Muscle layer of duodenum (tissue), 2 donors: ENCODE results near the gene VPS39.

Source experiments
- H3K27ac ChIP-seq: one replicate; pipeline ENCODE4 v1.7.0; 2013; ENCODE audit warnings: mild to moderate bottlenecking, low read length
- H3K27me3 ChIP-seq: one replicate; pipeline ENCODE4 v1.7.0; 2013; ENCODE audit warnings: low read depth, mild to moderate bottlenecking, control low read depth, low read length
- H3K36me3 ChIP-seq, 2 donors: one replicate each; pipeline ENCODE4 v1.7.0; 2013; ENCODE audit warnings: low read length in 2 of 2, control low read depth in 1 of 2, mild to moderate bottlenecking in 1 of 2; ENCODE audit not compliant: insufficient read depth in 2 of 2, control insufficient read depth in 1 of 2
- H3K4me1 ChIP-seq, 2 donors: one replicate each; pipeline ENCODE4 v1.7.0; 2013; ENCODE audit warnings: low read length in 2 of 2, mild to moderate bottlenecking in 2 of 2, control low read depth in 1 of 2, moderate library complexity in 1 of 2; ENCODE audit not compliant: insufficient read depth in 2 of 2, control insufficient read depth in 1 of 2
- H3K4me3 ChIP-seq, 2 donors: one replicate each; pipeline ENCODE4 v1.7.0; 2013; ENCODE audit warnings: low read length in 2 of 2, low read depth in 1 of 2, mild to moderate bottlenecking in 1 of 2
- H3K9me3 ChIP-seq, 2 donors: one replicate each; pipeline ENCODE4 v1.7.0; 2013; ENCODE audit warnings: low read length in 2 of 2, control low read depth in 1 of 2, mild to moderate bottlenecking in 1 of 2; ENCODE audit not compliant: control insufficient read depth in 1 of 2
- donor health status: healthy.

Gene VPS39

GRCh38 chr15:42172475-42172874, 35.6 kb downstream of the VPS39 start:
- H3K27ac ChIP-seq: no peak overlapping the region
- H3K36me3 ChIP-seq: peaks cover 51 to 82% of the 10 kb centered on the region in 2 donors
- no peaks in the 10 kb centered on the region for H3K4me1 ChIP-seq
- no peaks in the 10 kb centered on the region for H3K27me3 ChIP-seq
- H3K9me3 ChIP-seq: no peaks in the 10 kb centered on the region
- H3K4me3 ChIP-seq: no peak overlapping the region

GRCh38 chr15:42171795-42172194, 36.3 kb downstream of the VPS39 start:
- Histone ChIP-seq H3K4me1 (no peaks in the 10 kb centered on the region), H3K4me3 (no peak overlapping the region), H3K36me3 (peaks cover 58 to 88% of the 10 kb centered on the region in 2 donors), H3K9me3 (no peaks in the 10 kb centered on the region), H3K27me3 (no peaks in the 10 kb centered on the region), H3K27ac (no peak overlapping the region)

- Histone ChIP-seq H3K4me3 (no peak overlapping the region), H3K27ac (no peak overlapping the region), H3K4me1 (no peaks in the 10 kb centered on the region), H3K27me3 (no peaks in the 10 kb centered on the region), H3K36me3 (peaks cover 64 to 92% of the 10 kb centered on the region in 2 donors), H3K9me3 (no peaks in the 10 kb centered on the region)
Measured at GRCh38 chr15:42171122-42171521, 37.0 kb downstream of the VPS39 start.

- Histone ChIP-seq H3K27ac (no peak overlapping the region), H3K36me3 (peaks cover 79 to 96% of the 10 kb centered on the region in 2 donors), H3K4me1 (no peaks in the 10 kb centered on the region)
Measured at GRCh38 chr15:42166225-42166940, 41.7 kb downstream of the VPS39 start.

GRCh38 chr15:42165106-42165505, 43.0 kb downstream of the VPS39 start:
- no peaks in the 10 kb centered on the region for H3K4me1 ChIP-seq
- H3K27me3 ChIP-seq: no peaks in the 10 kb centered on the region
- no peak overlapping the region for H3K4me3 ChIP-seq
- no peak overlapping the region for H3K27ac ChIP-seq
- H3K36me3 ChIP-seq: peaks cover 87 to 98% of the 10 kb centered on the region in 2 donors
- H3K9me3 ChIP-seq: no peaks in the 10 kb centered on the region

More at GRCh38 chr15:42166225-42166940, 41.7 kb downstream of the VPS39 start:
- H3K4me3 ChIP-seq: no peak overlapping the region
- H3K9me3 ChIP-seq: no peaks in the 10 kb centered on the region
- no peaks in the 10 kb centered on the region for H3K27me3 ChIP-seq

GRCh38 chr15:42163947-42164550, 44.1 kb downstream of the VPS39 start:
- Histone ChIP-seq H3K36me3 (peaks cover 85 to 98% of the 10 kb centered on the region in 2 donors), H3K4me3 (no peak overlapping the region), H3K4me1 (peaks cover 0 to 7% of the 10 kb centered on the region in 2 donors), H3K27me3 (no peaks in the 10 kb centered on the region), H3K27ac (no peak overlapping the region), H3K9me3 (no peaks in the 10 kb centered on the region)

GRCh38 chr15:42163291-42163690, 44.8 kb downstream of the VPS39 start:
- Histone ChIP-seq H3K4me1 (peaks cover 0 to 7% of the 10 kb centered on the region in 2 donors), H3K27me3 (no peaks in the 10 kb centered on the region), H3K36me3 (peaks cover 88 to 96% of the 10 kb centered on the region in 2 donors), H3K4me3 (no peak overlapping the region), H3K9me3 (no peaks in the 10 kb centered on the region), H3K27ac (no peak overlapping the region)

GRCh38 chr15:42160136-42160535, 48.0 kb downstream of the VPS39 start:
- H3K4me3 ChIP-seq: no peak overlapping the region
- H3K27ac ChIP-seq: no peak overlapping the region
- peaks cover 0 to 7% of the 10 kb centered on the region in 2 donors for H3K4me1 ChIP-seq
- no peaks in the 10 kb centered on the region for H3K9me3 ChIP-seq
- peaks cover 57 to 65% of the 10 kb centered on the region in 2 donors for H3K36me3 ChIP-seq
- no peaks in the 10 kb centered on the region for H3K27me3 ChIP-seq

GRCh38 chr15:42159381-42160015, 48.6 kb downstream of the VPS39 start:
- Histone ChIP-seq H3K4me1 (peaks cover 0 to 7% of the 10 kb centered on the region in 2 donors), H3K4me3 (no peak overlapping the region), H3K36me3 (peaks cover 51 to 59% of the 10 kb centered on the region in 2 donors), H3K27ac (no peak overlapping the region), H3K9me3 (no peaks in the 10 kb centered on the region), H3K27me3 (no peaks in the 10 kb centered on the region)

GRCh38 chr15:42158941-42159340, 49.2 kb downstream of the VPS39 start:
- H3K4me3 ChIP-seq: no peak overlapping the region
- no peaks in the 10 kb centered on the region for H3K9me3 ChIP-seq
- no peak overlapping the region for H3K27ac ChIP-seq
- peaks cover 46 to 53% of the 10 kb centered on the region in 2 donors for H3K36me3 ChIP-seq
- H3K27me3 ChIP-seq: no peaks in the 10 kb centered on the region
- peaks cover 0 to 7% of the 10 kb centered on the region in 2 donors for H3K4me1 ChIP-seq

- no peak overlapping the region for H3K27ac ChIP-seq
Measured at GRCh38 chr15:42157981-42158765, 49.9 kb downstream of the VPS39 start.

More at GRCh38 chr15:42157981-42158765, 49.9 kb downstream of the VPS39 start:
- no peaks in the 10 kb centered on the region for H3K9me3 ChIP-seq
- H3K4me3 ChIP-seq: no peak overlapping the region
- peaks cover 38 to 46% of the 10 kb centered on the region in 2 donors for H3K36me3 ChIP-seq
- peaks cover 0 to 7% of the 10 kb centered on the region in 2 donors for H3K4me1 ChIP-seq
- no peaks in the 10 kb centered on the region for H3K27me3 ChIP-seq
